OCI-LY3 (cell line): ENCODE data around the gene SERPINA12.

Experiments used
- CTCF ChIP-seq: fragments of 200-600, 300-600 bp; sonication (generic); IDR thresholded peaks from 2 replicates; pipeline ENCODE4 v1.5.1; 2014; ENCODE audit warnings: antibody characterized with exemption, low read length, low read depth
- EZH2phosphoT487 ChIP-seq: fragments of 200-600 bp; shearing (Covaris generic); IDR thresholded peaks from 2 replicates; pipeline ENCODE4 v1.6.1; 2018; ENCODE audit warnings: antibody characterized with exemption, mixed run types, low read depth

GRCh38 chr14:94460631-94461416 is 48.4 kb downstream of the SERPINA12 start:
- TF ChIP-seq CTCF: no peak
- no peak for TF ChIP-seq EZH2phosphoT487
